SHP77 treated with DMSO at 0.1 percent for 48 hours (cell line): ENCODE results near the gene SURF1.
"Not testable (repeated sequence)": the region's sequence is repeated elsewhere in the genome, so short reads cannot be mapped to it uniquely, and the experiment has no call there.

Experiments
- DNase-seq: peaks from one replicate; lab custom pipeline; 2025; lab: John Stamatoyannopoulos, UW

The SURF1 gene

DNA sequence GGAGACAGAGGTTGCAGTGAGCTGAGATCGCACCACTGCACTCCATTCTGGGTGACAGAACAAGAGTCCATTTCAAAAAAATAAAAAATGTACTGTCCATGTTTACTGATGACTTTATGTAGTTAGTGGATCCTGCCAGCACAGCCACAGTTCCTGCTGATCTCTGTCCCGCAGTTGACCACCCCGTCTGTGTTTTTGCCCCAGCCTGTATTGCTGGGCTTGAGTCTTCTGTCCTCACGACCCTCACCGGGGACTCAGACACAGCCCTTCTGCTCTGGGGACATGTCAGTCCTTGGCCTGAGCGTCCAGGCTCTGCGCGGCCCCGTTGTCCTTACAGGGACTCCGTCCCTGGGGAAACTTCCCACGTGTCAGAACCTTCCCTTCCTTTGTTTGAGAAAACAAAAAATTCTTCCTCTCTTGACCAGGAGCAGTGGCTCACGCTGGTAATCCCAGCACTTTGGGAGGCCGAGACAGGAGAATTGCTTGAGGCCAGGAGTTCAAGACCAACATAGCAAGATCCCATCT is 34.8 kb downstream of the SURF1 start:
- DNase-seq = no peak

DNA sequence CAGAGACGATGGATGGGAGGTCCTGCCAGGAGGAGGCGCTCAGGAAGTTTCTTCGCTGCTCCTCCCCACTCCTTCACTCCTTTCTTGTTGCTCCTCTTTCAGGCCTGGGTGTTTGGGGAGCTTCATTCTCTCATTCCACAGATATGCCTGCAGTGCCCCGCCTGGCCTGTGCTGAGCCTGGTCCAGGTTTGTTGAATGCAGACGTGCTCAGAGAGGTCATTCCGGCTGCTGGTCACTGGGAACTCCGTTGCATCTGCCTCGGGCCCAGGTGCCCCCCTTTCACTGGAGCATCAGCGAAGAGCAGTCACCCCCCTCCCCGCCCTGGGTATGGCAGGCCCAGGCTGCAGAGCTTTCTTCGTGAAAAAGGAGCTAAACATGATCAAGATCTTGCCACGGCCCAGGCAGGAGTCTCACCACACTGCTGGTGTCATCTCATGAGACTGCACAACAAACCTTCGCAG is 35.8 kb downstream of the SURF1 start:
- DNase-seq = no peak

DNA sequence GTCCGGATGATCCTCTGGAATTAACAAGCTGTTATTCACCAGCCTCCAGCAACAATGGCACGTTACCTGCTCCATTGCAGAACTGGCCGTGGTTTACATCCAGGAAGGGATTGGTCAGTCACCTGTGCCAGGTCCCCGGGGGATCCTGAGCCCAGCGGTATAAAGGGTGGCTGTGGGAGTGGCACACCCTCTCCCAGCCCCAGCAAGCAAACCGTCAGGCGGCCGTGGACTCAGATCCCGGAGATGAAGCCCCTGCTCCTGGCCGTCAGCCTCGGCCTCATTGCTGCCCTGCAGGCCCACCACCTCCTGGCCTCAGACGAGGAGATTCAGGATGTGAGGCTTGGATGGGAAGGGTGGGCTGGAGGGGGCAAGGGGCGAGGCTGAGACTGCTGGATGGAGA is 38.7 kb downstream of the SURF1 start:
- DNase-seq = not testable (repeated sequence)

DNA sequence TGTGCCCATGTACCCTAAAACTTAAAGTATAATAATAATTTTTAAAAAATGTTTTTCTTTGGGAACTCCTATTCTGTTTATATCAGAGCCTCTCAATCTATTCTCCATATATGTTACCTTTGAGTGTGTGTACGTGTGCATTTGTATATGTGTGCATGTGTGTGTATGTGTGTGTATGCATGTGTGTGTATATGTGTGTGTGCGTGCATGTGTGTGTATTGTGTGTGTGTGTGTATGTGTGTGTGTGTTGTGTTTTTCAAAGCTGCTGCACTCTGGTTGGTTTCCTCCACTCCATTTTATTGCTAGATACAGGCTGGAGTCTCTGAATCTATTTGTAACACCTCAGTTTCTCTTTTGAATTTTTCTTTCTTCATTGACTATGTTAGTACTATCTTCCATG is 40.3 kb downstream of the SURF1 start:
- no peak for DNase-seq

DNA sequence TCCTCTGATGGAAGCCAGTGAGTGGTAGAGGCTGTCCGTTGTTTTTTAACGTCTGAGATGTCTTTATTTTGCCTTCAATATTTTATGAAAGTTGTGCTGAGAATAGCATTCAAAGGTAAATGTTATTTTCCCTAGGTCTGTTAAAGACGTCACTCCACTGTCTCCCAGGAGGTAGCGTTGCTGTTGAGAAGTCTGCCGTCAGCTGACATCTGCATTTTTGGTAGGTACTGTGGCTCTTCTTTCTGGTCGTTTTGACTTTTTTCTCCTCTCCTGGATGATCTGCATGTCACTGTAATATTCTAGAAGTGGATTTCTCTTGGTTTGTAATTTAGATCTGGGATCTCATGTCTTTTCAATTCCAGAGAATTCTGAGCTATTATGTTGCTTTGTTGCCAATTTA is 46.7 kb downstream of the SURF1 start:
- no peak for DNase-seq

DNA sequence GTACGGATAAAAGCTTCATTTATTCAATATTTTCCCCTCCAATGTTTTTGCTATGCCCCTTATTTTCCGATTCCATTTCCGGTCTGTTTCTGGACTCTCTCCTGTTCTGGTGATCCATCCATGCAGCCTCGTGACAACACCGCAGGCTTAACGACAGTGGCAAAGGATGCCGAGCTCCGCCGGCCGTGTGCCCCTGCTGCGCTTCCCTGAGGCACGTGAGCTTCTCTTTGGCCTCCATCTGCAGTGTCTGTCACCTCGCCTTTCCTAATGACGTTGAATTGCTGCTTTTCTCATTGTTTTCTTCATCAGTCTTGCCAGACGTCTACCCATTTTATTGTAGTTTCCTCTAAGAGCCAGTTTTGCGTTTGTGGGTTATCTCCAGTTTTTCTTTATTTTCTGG is 49.0 kb downstream of the SURF1 start:
- DNase-seq = no peak

DNA sequence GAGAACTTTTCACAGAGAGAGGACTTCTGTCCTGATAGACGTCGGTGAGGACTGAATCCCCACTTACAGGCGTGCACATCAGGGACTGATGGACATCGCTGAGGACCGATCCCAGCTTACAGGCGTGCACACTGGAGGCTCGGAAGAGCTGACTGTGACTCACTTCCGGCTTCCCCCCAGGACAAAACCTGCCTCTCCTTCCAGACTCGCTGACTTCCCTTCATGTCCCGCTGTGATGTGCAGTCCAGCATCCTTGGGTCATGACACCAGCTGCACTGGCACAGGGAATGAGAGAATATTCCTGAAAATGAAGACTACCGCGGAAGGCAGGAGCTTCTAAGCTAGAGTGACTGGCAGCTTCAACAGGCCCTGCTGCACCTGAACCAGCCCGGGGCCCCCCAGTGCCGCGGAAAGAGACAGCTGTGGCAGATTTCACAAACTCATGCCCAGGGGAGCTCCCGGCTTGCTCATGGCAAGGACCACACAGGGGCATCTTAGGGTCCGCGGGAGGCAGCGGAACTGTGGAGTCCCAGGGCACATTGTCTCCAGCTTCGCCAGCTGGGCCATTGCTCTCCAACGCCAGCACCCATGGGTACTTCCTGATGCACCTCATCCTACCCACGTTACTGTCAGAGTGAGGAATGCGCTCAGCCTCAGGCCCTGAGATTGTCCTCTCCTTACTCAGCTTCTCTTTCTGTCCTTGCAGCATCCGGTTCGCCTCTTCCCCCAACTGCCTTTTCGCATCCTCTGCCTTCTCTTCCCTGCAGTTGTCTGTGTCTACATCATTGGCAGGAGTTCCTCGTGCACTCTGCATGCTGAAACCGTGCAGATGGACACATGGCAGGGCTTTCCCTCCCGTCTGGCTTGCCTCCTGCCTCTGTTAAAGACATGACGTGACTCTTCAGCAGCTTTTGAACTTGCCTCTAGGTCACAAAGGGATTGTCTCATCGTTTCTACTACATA is 49.8 kb downstream of the SURF1 start:
- DNase-seq = peak; percentile 4

DNA sequence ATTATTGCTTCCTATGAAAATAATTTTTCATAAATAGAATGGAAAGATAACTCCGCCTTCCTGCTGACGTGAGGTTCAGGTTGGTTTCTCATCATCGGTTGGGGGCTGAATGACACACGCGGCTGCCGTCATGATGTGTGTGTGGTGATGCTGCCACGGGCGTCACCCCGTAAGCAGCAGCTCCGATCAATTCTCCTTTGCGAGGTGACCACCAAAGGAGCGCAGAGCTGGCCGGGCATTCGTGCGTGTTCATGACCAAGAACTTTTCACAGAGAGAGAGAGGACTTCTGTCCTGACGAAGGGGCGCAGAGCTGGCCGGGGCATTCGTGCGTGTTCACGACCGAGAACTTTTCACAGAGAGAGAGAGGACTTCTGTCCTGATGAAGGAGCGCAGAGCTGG is 50.6 kb downstream of the SURF1 start:
- no peak for DNase-seq

DNA sequence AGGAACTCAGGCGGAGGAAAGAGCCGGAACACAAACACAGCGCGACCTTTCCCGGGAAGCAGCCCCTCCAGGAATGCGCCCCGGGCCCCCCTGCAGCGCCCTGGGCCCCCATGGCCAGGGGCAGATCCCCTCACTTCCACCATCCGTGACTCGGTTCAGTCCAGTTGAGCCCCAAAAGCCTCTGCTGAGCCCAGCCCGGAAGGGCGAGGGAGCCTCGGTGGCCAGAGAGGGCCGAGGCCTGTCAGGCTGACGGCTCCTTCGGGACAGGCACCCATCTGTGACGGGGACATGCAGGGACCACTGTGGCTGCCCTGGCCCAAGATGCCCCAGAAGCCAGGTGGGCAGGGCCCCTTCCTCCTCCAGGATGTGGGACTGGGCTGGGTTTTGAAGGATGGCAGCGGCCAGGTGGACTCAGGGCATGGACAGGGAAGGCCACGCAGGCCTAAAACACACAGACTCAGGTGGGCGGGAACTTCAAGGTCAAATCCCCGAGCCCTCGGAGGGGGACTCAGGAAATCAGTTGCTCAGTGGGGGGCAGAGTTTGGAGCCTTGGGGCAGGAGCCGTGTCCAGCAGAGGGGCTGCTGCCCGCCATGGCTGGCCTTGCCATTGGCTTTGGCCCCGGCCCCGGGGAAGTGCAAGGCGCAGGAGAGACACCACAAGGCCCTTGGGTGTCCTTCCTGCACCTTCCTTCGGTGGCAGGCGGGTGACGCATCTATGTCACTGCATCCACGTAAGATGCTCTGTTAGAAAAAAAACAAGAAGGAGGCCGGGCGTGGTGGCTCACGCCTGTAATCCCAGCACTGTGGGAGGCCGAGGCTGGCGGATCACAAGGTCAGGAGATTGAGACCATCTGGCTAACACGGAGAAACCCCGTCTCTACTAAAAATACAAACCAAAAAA is 51.6 kb downstream of the SURF1 start:
- no peak for DNase-seq

DNA sequence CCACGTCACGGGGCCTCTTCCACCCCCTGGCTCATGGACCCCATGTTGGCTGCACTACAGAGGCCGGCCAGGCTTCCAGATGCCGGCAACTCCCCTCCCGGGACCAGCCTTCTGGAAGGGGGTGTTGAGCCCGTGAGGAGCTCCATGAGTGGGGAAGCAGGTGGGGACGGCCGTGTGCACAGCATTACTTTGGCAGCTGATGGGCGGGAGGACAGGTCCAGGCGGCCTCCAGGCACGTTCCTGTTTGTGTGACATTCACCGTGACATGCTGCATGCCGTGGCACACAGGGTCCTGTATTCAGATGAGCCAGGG is 52.2 kb downstream of the SURF1 start:
- no peak for DNase-seq

DNA sequence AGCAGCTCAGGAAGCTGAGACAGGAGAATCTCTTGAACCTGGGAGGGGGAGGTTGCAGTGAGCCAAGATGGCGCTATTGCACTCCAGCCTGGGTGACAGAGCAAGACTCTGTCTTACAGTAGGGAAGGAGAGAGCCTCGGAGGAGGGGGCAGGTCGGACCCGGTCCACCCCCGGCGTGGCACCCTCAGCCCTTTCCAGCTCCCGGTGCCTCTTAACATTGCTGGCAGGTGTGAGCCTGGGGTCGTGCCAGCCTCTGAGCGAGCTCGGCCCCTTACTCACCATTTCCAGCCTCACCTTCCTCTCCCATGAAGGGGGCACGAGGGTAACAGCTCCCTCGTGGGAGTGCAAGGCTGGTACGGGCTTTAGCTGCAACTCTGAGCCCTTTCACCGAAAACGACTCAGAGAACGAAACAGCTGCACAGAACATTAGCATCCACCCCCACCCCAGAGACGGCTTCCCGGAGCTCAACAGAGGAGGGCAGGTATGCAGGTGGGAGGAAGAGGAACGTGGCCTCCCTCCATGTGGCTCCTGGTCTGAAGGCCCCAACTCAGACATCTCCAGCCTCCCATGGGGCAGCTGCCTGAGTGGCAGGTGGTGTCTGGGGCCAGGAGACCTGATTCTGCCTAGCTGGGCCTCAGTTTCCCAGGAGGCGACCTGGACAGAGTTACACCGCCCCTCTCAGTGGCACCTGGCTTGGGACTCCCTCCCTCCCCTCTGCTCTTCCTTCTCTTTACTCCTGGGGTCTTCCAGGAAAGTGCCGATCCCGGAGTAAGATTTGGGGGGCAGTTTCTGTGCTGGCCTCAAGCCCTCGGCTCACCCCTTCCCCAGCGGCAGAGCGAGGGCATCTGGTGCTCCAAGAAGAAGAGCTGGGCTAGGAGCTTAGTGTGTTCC is 52.8 kb downstream of the SURF1 start:
- no peak for DNase-seq
